HL-60 (cell line): ENCODE results near the gene AGAP9.
A peak's percentile ranks its signal among the peaks of the same experiment; 100 is the strongest.
"Not testable (repeated sequence)": the region's sequence is repeated elsewhere in the genome, so short reads cannot be mapped to it uniquely, and the experiment has no call there.

Experiments used
- DNase-seq, 2 experiments: peaks; one replicate each; pipeline ENCODE4 v3.0.0-alpha.2; 2010 to 2020; ENCODE audit warnings: low read depth in 1 of 2, low spot score in 1 of 2
- H3K27ac ChIP-seq: fragments of 250-450 bp; sonication (Bioruptor Pico); replicated peaks from 2 replicates; pipeline ENCODE4 v1.5.1; 2020; ENCODE audit warnings: mild to moderate bottlenecking, moderate library complexity
- H3K27me3 ChIP-seq: fragments of 250-450 bp; sonication (Bioruptor Pico); 2 replicates; pipeline ENCODE4 v1.5.1; 2021; ENCODE audit warnings: mild to moderate bottlenecking, moderate library complexity; ENCODE audit not compliant: insufficient read depth, poor library complexity, severe bottlenecking
- H3K4me3 ChIP-seq: replicated peaks from 2 replicates; pipeline ENCODE4 v1.5.1; 2011; ENCODE audit warnings: mild to moderate bottlenecking, control low read depth, low read length; ENCODE audit not compliant: insufficient read depth

Gene AGAP9

DNA sequence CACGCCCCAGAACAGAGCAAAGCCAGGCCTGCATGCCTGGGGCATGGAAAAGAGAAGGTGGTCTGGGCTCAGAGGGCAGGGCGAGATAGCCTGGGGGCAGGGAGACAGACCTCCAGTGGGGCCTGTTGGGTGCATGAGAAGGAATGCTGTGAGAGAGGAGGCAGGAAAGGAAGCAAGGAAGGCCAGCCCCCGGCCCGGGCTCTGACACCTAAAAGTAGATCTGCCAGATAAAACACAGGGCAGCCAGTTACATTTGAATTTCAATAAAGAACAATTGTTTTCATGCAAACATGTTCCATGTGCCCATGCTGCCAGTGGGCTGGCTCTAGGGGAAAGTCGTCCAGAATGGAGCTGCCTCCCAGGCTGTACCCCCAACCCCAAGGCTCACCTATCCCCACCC, 45.3 kb downstream of the AGAP9 start:
- H3K27me3 ChIP-seq, DNase-seq, H3K27ac ChIP-seq, H3K4me3 ChIP-seq: not testable (repeated sequence)

DNA sequence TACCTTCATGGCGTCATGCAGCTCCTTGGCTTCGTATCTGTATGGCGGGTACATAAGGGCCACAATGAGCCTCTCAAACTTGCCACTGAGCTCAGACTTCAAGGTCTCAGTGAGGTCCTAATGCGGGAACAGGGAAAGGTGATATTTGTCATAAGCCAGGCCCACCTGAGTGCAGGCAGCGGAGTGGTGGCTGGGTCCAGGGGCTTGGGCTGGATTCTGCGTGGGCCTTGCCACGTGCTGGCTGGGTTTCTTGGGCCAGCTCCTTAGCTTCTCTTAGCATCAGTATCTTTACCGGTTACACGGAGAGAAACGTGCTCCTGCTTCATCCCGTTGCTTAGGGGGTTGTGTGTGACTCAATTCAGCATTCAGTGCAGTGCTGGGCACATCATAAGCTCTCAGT, 46.4 kb downstream of the AGAP9 start:
- H3K4me3 ChIP-seq, DNase-seq, H3K27ac ChIP-seq, H3K27me3 ChIP-seq: not testable (repeated sequence)

DNA sequence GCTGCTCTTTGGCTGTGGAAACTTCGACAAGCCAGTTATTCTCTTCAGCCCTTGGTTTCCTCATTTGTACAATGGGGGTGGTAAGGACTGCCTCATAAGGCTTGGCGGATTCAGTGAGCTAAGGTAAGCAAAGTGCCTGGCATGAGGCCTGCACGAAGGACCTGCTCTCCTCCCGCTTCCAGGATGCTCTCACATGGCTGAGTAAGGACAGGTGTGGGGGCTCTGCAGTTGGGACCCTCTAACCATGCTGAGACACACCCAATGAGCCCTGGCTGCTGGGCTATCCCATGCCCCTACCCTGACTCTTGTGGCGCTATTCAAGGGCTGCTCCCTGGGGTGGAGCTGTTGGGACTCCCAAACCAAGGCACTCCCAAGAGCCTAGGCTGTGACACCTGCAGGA, 48.3 kb downstream of the AGAP9 start:
- not testable (repeated sequence) for H3K27me3 ChIP-seq, DNase-seq, H3K27ac ChIP-seq, H3K4me3 ChIP-seq

DNA sequence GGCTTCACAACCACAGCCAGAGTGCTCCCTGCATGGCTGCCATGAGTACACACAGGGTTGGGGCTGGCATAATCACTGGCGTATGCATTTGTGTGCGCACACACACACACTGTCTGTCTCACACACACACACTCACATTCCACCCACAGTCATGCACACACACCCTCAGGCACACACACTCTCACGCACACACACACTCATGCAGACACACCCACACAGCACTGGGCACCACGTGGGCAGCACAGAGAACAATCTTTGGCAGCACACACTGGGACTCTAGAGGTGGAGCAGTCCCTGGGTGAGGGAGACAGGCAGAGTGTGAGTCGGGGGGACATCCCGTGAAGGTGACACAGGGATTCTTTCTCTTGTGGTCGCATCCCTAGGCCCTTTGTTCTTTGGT, 49.9 kb downstream of the AGAP9 start:
- H3K4me3 ChIP-seq, H3K27me3 ChIP-seq, DNase-seq, H3K27ac ChIP-seq: not testable (repeated sequence)

DNA sequence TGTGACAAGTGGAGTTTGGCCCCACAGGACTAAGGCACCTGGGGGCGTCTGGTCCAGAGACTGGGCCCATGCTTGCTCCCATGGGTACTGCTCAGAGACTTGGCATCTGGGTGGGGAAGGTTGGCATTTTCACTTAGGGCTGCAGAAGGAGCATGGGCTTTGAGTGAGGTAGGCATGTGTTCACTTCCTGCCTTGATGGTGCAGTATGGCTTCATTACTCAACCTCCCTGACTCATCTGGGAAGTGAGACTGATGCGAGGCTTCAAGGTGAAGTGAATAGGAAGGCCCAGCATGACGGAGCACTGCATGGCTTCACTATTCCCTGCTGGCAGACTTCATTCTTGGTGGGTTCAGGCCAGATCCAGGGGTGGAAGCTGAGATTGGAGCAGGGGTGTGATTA, 50.8 kb downstream of the AGAP9 start:
- not testable (repeated sequence) for H3K4me3 ChIP-seq, H3K27me3 ChIP-seq, H3K27ac ChIP-seq, DNase-seq

DNA sequence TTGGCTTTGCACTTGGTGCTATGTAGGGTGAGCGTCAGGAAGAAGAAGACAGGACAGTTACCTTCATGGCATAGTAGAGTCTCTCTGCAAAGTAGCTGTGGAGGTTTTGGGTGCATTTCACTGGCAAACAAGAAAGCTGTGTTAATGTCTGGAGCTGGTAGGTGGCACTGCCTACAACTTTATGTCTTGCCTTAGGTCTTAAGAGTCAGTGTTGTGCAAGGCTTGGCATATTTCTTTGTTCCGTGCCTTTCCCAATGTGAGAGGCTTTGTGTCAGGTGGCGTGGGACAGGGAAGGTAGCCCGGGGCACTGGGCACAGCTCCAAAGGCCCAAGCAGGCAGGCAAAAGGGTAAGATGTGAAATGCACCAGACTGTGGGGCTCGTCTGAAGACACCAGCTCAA, 51.4 kb downstream of the AGAP9 start:
- H3K4me3 ChIP-seq, DNase-seq, H3K27me3 ChIP-seq, H3K27ac ChIP-seq: not testable (repeated sequence)

DNA sequence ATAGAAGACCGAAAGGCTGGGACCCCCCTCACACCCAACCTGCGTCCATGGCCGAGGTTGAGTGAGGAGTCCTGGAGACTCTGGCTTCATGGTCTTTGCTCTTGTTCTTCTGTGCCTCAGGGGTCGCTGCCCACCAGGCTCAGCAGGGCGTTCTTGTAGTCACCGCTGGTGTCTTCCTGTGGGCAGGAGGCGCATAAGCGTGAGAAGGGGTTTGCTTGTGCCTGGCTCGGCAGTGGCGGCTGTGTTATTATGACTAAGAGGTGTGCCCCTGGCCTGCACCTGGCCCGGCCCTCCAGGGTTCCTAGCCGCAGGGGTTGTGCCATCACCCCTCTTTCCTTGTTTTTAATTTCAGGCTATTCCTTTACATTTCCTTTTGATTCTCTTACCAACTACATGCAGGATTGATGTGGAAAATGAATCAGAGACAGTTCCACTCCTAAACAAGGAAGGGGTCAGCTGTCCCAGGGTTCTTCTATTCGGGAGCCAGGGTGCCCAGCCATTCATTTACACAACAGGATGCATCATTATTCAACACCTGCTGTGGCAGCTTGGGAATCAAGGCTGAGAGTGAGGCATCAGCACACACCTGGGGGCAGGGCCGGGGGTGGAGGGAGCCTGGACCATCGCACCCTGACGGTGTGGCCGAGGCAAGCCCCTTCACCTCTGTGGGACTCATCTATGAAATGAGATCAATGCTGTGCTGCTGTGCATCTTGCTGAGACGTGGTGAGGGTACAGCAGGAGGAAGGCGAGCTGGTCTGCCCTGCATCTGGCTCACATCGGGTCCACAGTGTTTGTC, 54.5 kb downstream of the AGAP9 start:
- not testable (repeated sequence) for DNase-seq, H3K27ac ChIP-seq, H3K4me3 ChIP-seq, H3K27me3 ChIP-seq

DNA sequence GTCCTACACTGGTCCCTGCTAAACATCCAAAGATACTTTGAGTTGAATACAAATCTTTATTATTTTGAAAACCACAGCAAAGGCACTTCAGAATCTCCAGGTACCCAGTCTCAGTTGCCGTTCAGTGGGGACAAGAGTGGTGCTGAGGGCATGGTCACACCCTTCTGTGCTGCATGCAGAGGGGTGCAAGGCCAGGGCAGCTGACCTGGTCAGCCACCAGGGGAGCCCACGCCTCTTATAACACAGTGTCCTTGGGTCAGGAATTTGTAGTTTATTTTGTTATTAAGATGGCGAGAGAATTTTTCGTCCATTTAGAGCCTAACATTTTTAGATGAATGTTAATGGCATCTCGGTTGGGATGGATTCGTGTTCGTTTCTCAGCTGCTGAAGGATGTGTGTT, 55.5 kb downstream of the AGAP9 start:
- DNase-seq, H3K4me3 ChIP-seq, H3K27me3 ChIP-seq: not testable (repeated sequence)

DNA sequence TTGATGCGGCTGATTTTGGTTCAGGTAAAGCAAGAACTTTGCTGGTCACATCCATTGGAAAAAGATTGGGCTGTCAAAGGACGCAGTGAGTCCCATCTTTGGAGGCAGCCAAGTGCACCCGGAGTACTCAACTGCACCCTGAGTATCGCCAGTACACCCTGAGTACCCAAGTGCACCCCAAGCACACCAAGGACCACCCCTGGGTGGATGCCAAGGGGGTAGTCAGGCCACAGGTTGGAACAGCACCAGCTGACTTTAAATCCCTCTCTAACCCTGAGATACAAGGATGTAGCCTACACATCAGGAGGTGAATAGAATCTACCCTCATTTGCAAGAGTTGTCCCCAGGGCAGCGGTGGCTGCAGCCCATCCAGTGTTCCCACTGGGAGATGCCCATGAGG, 56.0 kb downstream of the AGAP9 start:
- H3K27ac ChIP-seq, H3K4me3 ChIP-seq, H3K27me3 ChIP-seq, DNase-seq: not testable (repeated sequence)

More for the DNA sequence above, 55.5 kb downstream of the AGAP9 start:
- H3K27ac ChIP-seq = not testable (repeated sequence)

DNA sequence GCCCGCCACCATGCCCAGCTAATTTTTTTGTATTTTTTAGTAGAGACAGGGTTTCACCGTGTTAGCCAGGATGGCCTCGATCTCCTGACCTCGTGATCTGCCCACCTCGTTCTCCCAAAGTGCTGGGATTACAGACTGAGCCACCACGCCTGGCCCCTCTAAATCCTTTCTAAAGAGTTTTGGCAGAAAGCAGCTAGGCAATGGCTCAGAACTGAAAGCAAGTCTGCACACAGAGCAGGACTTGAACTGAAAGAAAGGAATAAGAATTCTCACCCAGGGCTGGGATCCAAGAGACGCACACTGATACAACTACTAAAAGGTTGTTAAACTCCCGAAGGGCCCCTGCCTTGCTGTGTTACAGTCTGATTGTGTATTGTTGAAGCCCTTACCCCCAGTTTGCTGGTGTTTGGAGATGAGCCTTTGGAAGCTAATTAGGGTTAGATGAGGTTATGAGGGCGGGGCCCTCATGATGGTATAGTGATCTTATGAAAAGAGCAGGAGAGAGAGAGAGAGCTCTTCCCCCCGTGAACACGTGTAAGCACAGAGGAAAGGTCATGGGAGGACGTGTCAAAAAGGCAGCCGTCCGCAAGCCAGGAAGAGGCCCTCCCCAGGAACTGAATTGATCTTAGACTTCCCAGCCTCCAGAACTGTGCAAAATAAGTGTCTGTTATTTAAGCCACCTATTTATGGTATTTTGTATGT, 58.1 kb downstream of the AGAP9 start:
- not testable (repeated sequence) for DNase-seq, H3K27me3 ChIP-seq, H3K4me3 ChIP-seq, H3K27ac ChIP-seq

DNA sequence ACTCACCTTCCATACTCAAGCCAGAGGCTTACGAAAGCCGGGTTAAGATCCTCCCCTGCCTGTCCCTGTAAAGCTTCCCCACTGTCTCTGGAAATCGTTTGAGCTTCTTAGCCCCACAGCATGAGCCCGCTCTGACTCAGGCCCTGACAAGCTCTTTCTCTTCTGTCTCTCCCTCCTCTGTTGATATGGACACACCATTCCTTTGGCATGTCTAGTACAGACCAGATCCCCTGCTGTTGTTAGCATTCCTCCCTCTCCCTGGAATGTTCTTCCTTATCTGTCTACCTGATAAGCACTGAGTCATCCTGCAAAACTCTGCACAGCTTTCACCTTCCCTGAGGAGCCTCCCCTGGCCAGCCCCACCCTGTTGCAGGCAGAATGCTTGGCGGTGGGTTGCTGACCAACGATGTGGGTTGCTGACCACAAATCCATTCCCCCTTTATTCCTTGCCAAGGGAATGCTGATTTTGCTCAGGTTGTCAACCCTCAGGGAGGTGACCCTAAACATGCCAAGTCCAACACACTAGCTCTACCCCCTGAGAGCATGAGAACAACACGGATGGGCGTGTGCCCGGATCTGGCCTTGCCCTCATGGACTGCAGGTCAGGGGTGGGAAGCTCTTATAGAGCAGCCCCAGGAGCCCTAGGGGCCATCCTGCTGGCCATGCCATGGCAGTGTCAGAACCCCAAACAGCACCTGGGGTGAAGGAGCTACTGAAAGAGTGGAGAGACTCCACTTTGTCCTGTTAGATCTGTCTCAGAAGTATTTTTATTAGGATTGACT, 60.7 kb downstream of the AGAP9 start:
- not testable (repeated sequence) for H3K27ac ChIP-seq, H3K27me3 ChIP-seq, DNase-seq, H3K4me3 ChIP-seq

DNA sequence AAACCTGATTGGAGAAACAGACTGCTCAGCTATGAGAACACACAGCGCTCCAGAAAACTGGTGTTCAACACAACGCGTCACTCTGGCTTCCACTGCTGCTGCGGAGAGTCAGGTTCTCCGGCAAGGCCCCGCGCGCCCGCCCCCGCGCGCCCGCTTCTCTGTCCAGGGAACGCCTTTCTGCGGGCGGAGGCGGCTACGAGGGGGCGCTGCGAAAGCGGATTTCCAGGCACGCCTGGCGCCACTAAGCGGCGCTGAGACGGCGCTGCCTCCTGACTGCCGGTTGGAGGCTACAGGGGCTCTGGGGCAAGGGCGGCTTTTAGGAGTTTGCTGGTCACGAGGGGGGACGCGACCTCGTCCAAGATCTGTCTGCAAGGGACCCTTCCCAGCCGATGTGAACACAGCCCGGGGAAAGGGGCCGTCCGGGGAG, 62.2 kb downstream of the AGAP9 start:
- H3K27ac ChIP-seq, H3K27me3 ChIP-seq, H3K4me3 ChIP-seq: not testable (repeated sequence)
- DNase-seq = peak in 1 of 2 experiments; percentile 42
